ENCODE results near the gene ERP27. TPM values are rescaled to one million over a fixed set of nuclear protein-coding genes. Genes with fewer than 3 reads are reported as not detected.
A peak's percentile ranks its signal among the peaks of the same experiment; 100 is the strongest.

Gene ERP27
- total and polyA plus RNA-seq, 2 donors from 2014 or later, result 11.0 to 35.3 TPM

GRCh38 chr12:14890701-14891100, 47.6 kb downstream of the ERP27 start:
- Histone ChIP-seq H3K9ac (ENCODE audit: low read length in 3 of 3) (no peak overlapping the region), H3K27ac (ENCODE audit: low read depth in 2 of 2, low read length in 2 of 2) (no peak overlapping the region), H3K36me3 (ENCODE audit: control insufficient read depth in 2 of 3, insufficient read depth in 3 of 3, low read length in 3 of 3) (no peaks in the 10 kb centered on the region), H3K4me1 (ENCODE audit: control insufficient read depth in 2 of 3, insufficient read depth in 2 of 3, low read depth in 1 of 3, low read length in 3 of 3) (peaks cover 0 to 9% (median 9%) of the 10 kb centered on the region in 3 donors), H3K27me3 (ENCODE audit: control insufficient read depth, insufficient read depth, low read length) (no peaks in the 10 kb centered on the region), H3K4me3 (ENCODE audit: low read length in 3 of 3) (no peak overlapping the region), H3K9me3 (ENCODE audit: control insufficient read depth in 2 of 3, insufficient read depth in 1 of 3, low read length in 3 of 3) (no peaks in the 10 kb centered on the region)
- DNase-seq, result no peak
- no peak for FAIRE-seq
- intact Hi-C loops (cut with DNase I), result no loop called here
- no peak for TF ChIP-seq CTCF (IDR thresholded peaks at IDR 0.05; ENCODE audit: borderline replicate concordance, extremely low read depth, insufficient read depth)

- Histone ChIP-seq H3K27me3 (ENCODE audit: control insufficient read depth, insufficient read depth, low read length) (no peaks in the 10 kb centered on the region), H3K9me3 (ENCODE audit: control insufficient read depth in 2 of 3, insufficient read depth in 1 of 3, low read length in 3 of 3) (no peaks in the 10 kb centered on the region), H3K4me3 (ENCODE audit: low read length in 3 of 3) (peak overlapping the region in 2 of 3 donors; percentile 67 to 88), H3K27ac (ENCODE audit: low read depth in 2 of 2, low read length in 2 of 2) (peak overlapping the region; percentile 74 to 88), H3K4me1 (ENCODE audit: control insufficient read depth in 2 of 3, insufficient read depth in 2 of 3, low read depth in 1 of 3, low read length in 3 of 3) (peaks cover 0 to 11% (median 0%) of the 10 kb centered on the region in 3 donors), H3K9ac (ENCODE audit: low read length in 3 of 3) (no peak overlapping the region), H3K36me3 (ENCODE audit: control insufficient read depth in 2 of 3, insufficient read depth in 3 of 3, low read length in 3 of 3) (no peaks in the 10 kb centered on the region)
- intact Hi-C loops (cut with DNase I), result no loop called here
- DNase-seq, result no peak
- no peak for FAIRE-seq
- no peak for TF ChIP-seq CTCF (IDR thresholded peaks at IDR 0.05; ENCODE audit: borderline replicate concordance, extremely low read depth, insufficient read depth)
These were observed 52.1 kb downstream of the ERP27 start for GRCh38 chr12:14886271-14886670.

GRCh38 chr12:14885718-14886221, 52.6 kb downstream of the ERP27 start, which contains the start of gene MGP:
TSS of gene MGP (minus strand) at chr12:14885854. CDS start at chr12:14885791, 63 bp downstream.
- no peaks in the 10 kb centered on the region for H3K36me3 ChIP-seq (ENCODE audit: control insufficient read depth in 2 of 3, insufficient read depth in 3 of 3, low read length in 3 of 3)
- DNase-seq, result no peak
- intact Hi-C loops (cut with DNase I), result no loop called here
- H3K4me1 ChIP-seq (ENCODE audit: control insufficient read depth in 2 of 3, insufficient read depth in 2 of 3, low read depth in 1 of 3, low read length in 3 of 3), result peaks cover 0 to 11% (median 0%) of the 10 kb centered on the region in 3 donors
- peak within 1 kb of the TSS; percentile 74 to 88 for H3K27ac ChIP-seq (ENCODE audit: low read depth in 2 of 2, low read length in 2 of 2)
- H3K9me3 ChIP-seq (ENCODE audit: control insufficient read depth in 2 of 3, insufficient read depth in 1 of 3, low read length in 3 of 3), result no peaks in the 10 kb centered on the region
- no peak for TF ChIP-seq CTCF (IDR thresholded peaks at IDR 0.05; ENCODE audit: borderline replicate concordance, extremely low read depth, insufficient read depth)
- no peak for FAIRE-seq
- peak within 1 kb of the TSS; percentile 5 to 88 (median 67) for H3K4me3 ChIP-seq (ENCODE audit: low read length in 3 of 3)
- peak within 1 kb of the TSS in 2 of 3 donors; percentile 79 to 92 for H3K9ac ChIP-seq (ENCODE audit: low read length in 3 of 3)
- no peaks in the 10 kb centered on the region for H3K27me3 ChIP-seq (ENCODE audit: control insufficient read depth, insufficient read depth, low read length)
